HTR-8/SVneo (cell line): ENCODE data around the gene MTMR12.
"Not testable (repeated sequence)": the region's sequence is repeated elsewhere in the genome, so short reads cannot be mapped to it uniquely, and the experiment has no call there.

Experiments used
- DNase-seq: peaks from one replicate; pipeline ENCODE4 v3.0.0; 2011; ENCODE audit warnings: low spot score, mixed read lengths; ENCODE audit not compliant: insufficient read length
- FAIRE-seq: peaks from 2 replicates; lab custom pipeline; 2011; peaks lifted over from hg19 to GRCh38; lab: Jason Lieb, UNC

The MTMR12 gene

DNA sequence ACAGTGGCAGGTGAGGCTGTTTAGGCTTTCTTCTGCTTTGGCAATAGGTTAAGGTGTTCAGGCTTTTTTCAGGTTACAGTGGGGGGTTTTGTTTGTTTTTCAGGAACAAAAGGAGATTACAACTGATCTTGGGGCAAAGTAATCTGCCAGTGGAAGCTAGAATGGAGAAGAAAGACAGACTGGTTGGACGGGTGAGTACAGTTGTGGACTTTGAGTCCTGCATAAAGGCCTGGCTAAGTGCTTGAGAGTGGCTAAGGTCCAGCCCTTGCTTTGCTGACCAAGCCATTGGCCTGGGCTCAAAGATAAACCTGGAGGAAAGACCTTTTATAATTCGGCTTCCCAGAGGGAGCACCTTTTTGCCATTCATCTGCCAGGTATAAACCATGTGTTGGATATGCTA lies 63.1 kb downstream of the MTMR12 start:
- FAIRE-seq (no peak), DNase-seq (no peak)

DNA sequence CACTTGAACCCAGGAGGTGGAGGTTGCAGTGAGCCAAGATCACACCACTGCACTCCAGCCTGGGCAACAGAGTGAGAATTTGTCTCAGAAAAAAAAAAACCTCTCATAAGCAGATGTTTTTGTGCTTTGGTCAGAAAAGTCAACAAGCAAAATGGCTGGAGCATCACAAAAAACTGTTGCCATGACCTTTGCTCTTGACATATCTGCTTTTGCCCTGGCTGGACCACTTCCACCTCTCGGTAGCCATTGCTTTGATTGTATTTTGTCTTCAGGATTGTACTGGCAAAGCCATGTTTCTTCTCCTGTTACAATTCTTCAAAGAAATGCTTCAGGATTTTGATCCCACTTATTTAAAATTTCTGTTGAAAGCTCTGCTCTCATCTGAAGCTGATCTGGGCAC lies 67.0 kb downstream of the MTMR12 start:
- DNase-seq, result no peak
- no peak for FAIRE-seq

DNA sequence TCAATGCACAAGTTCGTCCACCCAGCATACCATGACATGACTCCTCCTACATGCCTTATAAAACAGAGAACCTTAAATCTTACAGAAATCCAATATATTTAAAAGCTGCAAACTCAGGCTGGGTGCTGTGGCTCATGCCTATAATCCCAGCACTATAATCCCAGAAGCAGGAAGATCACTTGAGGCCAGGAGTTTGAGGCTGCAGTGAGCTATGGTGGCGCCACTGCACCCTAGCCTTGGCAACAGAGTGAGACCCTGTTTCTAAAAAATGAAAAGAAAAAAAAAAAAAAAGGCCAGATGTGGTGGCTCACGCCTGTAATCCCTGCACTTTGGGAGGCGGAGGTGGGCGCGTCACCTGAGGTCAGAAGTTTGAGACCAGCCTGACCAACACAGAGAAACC lies 68.7 kb downstream of the MTMR12 start:
- DNase-seq (no peak), FAIRE-seq (no peak)

DNA sequence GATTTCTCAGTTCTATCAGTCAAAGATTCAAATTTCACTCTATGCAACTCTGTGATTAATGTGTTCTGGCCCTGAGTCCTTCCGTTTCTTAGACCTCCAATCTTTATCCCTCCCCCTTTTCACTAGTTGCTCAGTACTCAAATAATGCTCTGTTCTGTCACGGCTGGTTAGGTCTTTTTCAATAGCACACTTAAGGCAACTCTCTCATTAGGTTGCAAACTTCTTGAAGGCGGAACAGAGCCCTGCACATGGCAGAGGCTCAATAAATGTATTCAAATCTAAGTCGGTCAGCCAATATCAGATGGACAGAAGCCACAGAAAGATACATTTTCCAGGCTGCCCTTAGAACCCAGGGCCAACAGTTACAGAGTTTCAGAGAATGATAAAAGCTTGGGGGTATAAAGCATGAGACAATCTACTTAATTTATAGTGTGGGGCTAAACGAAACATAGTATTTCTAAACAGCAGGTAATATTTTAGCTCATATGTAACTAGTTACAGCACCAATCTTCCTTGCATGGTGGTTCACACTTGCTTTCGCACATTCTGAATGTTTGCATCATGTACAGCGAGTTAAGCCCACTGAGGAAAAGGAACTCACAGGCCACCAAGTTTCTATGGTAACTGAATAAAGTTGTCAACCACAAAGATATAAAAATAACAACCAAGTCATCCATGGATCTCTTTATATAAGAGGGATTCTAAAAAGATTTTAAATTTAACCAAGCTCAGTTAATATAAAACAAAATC lies 71.5 kb downstream of the MTMR12 start:
- DNase-seq (no peak), FAIRE-seq (no peak)

DNA sequence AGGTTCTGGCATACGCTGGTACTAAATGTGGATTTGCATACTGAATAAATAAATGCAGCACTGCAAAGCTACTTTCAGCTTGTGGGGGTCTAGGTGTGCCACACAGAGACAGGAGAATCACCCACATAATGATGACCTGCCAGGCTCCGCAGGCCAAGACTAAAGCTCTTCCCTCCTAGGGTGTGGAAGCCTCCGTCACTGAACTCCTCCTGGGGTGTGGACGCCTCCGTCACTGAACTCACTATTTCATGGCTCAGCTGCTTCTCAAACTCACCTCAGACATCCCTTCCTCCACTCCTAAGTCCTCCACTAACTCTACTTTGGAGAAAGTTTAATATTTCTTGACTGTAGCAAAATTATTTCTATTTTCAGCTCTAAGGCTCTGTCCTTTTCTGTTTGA lies 73.4 kb downstream of the MTMR12 start:
- FAIRE-seq, result no peak
- no peak for DNase-seq

DNA sequence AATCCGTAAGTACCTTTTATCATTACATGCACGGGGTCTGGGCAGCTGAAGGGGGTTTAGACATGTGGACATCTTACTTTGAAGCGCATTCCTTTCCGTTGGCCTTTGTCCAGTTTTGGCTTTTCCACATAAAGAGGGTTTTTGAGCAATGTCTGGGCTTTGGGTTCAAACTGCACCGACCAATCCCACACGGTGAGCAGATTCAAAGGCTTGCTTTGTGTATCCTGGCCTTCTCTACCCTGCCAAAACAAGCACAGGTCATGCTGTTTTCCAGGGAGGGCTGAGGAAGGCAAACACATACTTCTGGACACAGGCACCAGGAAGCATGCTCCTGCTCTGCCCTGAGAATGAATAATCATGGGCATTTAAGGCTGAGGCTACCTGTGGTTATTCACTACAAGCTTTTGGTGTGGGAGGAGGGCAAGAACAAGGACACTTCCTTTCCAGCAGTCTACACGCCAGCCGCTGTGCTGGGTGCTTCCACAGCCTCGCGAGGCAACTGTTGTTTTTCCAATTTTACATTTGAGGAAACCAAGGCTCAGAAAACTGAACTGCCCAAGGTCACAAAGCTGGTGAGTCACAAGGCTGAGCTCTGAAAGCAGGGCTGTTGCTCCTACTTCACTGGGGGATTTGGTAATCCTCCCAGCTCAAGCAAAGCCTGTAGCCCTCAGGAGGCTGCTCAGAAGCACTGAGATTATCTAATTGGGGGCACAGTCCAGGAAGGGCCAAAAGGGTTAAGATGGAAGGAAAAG lies 78.9 kb downstream of the MTMR12 start:
- no peak for FAIRE-seq
- DNase-seq, result no peak

DNA sequence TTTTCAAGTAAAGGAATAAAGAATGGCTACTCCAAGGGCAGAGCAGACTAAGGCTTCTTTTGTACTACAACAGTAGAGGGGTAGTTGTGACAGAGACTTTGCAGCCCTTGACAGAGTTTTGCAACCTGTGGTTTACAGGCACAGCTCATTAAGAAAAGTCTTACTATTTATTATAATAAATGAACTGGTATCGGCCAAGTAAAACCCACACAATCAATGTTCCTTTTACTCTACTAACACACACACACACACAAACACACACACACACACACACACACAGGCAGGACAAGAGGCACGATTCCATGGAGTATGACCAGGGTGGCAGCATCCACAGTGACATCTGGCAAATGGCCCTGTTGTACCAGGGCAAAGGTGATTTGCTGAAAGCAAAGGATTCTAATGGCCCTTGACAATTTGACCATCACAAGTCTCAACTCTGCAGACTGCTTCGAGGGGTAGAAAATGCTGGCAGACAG lies 79.5 kb downstream of the MTMR12 start:
- FAIRE-seq, result no peak
- DNase-seq, result no peak

DNA sequence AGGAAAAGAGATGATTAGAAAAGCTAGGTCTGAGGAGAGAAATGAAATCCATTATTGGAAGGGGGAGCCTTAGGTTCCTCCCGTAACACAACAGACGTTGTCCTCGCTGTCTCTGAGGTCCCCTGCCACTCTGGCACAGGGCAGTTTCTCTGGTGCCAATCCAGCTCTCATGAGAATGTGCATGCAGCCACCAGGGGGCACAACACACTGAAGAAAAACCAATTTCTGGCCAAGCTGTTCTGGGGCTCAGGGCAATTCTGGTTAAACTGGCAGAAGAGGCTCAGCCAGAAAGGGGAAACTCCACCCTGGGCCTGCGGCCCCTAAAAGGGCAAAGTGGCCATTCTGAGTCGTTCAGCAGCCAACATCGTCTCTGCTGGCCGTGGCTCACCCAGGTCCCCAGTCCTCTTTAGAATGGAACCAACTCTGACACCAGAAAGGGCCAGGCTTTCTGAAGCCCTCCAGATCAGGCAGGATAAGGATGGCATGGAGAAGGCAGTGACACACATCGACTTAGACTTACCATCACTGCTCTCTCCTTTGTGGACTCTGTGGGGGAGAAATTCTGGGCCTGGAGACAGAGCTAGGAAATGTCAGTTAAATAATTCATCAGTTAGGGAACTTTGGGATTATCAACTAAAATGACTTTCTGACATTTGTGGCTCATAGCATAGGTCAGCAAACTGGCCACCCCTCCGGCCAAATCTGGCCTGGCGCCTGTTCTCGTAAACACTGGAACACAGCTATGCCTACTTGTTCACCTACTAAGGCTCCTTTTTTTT lies 80.1 kb downstream of the MTMR12 start:
- DNase-seq, result peak; percentile 86
- FAIRE-seq, result no peak

DNA sequence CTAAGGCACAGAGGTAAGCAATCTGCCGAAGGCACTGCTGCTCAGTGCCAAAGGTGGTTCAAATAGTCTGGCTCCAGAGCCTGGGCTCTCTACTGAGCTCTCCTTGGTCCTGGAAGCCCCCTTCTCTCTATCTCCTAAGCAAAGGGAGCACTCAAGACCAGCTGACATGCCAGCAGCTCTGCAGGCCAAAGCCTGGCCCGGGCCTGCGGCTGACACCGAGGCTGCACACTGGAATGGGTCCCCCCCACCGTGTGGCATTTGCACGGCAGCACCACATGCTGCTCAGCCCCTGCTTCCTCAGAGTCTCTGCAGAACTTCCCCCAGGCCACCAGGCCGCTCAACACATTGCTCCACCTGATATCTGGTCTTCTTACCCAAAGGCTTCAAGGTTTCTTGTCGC lies 80.8 kb downstream of the MTMR12 start:
- no peak for FAIRE-seq
- no peak for DNase-seq

DNA sequence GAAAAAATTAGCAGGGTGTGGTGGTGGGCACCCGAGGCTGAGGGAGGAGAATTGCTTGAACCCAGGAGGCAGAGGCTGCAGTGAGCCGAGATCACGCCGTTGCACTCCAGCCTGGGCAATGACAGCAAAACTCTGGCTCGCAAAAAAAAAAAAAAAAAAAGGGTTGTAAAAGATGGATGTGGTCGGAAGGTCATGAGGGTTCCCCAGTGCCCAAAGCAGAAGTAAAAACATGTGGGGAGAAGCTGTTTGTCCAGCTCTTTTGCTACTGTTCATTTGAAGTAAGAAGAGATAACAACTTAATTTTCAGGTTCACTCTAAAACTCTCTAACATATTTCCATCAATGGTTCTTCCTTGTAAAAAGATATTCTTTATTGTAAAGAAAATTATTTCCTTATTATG lies 81.5 kb downstream of the MTMR12 start:
- DNase-seq, result no peak
- no peak for FAIRE-seq

DNA sequence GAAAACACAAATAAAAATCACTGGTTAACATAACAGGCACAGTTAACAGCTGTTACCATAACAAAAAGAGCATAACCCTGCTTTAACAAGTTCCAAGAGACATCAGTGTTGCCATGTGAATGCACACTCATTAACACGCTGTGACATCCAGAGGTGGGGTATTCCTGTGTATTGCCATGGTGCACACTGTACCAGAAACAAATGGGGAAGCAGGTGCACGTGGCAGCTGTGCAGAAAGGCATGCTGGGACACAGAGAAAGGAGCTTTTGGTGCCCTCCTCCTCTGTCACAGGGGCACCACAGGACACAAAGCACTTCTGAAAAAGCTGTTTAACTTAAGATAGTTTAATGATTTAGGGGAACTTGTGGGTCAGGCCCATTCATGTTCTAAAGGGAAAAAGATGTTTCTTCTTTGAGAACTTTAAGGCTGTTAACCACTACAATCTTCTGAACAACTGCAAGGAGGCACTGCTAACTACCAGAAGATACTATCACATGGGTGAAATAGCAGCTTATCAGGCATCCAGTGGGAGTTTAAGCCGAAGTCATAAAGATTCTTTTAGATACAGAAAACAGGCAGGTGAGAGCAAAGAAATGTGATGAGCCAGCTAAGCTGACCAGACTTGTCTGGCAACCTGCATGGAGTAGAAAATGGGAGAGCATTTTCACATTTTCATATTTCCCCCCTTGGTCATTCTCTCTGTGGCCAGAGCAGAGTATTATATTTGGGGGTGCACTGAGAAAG lies 82.2 kb downstream of the MTMR12 start:
- no peak for FAIRE-seq
- DNase-seq, result no peak

DNA sequence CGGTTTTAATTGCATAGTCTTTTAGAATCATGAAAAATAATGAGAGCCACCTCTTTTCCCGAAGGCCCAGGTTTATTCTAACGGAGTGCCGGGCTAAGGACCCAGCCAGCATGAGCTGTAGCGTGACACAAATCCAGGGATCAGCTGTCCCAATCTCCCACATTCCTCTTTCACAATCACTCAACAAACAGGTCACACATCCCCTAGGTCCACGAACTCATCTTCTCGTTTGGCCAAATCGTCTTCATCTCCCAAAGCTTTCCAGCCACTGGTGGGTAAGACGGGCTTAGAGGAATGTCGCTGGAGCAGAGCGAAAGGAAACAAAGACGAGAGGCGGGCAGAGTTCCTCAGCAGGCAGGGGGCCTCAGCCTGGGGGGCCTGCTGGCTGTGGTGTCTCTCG lies 83.2 kb downstream of the MTMR12 start:
- FAIRE-seq, result no peak

DNA sequence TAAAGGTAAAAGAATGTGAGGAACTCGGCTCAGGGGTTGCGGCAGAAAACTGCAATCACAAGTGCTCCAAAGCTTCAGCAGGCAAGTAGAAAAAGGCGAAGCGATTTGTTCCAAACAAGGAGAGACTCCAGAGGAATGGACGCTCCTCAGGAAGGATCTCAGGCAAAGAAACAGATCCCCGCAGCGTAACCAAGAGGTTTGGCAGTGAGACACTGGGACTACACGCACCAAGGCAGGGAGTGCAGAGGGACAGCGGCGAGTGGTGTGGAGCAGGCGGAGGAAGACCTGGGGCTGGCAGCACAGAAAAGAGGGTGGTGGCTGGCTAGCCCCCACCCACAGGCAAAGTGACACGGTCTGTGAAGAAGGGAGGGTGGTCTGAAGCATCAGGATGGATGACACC lies 83.9 kb downstream of the MTMR12 start:
- FAIRE-seq, result no peak

More for the DNA sequence above, 83.2 kb downstream of the MTMR12 start:
- no peak for DNase-seq

DNA sequence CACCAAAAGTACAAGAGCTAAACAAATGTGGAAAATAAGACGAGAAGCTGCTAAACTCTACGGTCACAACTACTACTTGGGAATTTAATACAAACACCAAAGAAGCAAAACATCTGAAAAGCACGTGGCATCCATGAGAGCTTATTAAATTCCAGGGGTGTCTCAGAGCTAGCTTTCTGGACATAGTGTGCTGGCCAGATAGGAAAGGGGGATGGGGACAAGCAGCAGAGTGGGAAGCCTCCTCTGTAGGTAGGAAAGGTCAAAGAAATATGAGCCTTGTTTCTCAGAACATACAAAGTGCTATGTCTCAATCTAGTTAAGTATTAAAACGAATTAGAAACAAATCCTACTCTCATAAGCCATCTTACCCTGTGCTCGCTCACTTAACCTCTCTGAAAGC lies 87.3 kb downstream of the MTMR12 start:
- peak; percentile 72 for DNase-seq
- FAIRE-seq, result no peak

More for the DNA sequence above, 83.9 kb downstream of the MTMR12 start:
- no peak for DNase-seq

DNA sequence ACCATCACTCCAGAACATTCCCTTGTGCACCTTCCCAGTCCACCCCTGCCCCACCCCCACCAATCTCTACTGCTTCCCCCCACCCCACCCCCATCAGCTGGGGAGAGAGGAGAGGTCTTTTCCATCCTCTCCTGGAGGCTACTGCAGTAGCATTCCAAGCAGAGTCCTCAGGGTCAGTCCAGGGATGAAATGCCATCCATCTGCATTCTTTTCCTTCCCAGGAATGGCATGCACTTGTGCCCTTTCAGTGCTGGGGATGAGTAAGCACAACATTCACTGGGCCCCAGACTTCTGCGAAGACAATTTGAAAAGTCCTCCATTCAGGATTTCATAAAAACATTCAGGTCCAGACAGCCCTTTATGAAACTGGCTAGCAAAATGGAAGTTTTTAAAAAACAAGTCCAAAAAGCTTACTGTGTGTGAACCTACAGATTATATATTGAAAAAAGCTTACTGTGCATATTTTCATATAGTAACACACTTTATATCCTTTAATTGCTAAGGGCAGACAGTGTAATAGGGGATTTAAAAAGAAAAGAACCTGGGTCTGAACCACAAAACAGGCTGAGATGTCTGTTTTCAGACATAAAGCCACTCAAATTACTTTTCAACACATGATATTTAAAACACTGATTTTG lies 88.6 kb downstream of the MTMR12 start:
- FAIRE-seq, result peak; percentile 97

DNA sequence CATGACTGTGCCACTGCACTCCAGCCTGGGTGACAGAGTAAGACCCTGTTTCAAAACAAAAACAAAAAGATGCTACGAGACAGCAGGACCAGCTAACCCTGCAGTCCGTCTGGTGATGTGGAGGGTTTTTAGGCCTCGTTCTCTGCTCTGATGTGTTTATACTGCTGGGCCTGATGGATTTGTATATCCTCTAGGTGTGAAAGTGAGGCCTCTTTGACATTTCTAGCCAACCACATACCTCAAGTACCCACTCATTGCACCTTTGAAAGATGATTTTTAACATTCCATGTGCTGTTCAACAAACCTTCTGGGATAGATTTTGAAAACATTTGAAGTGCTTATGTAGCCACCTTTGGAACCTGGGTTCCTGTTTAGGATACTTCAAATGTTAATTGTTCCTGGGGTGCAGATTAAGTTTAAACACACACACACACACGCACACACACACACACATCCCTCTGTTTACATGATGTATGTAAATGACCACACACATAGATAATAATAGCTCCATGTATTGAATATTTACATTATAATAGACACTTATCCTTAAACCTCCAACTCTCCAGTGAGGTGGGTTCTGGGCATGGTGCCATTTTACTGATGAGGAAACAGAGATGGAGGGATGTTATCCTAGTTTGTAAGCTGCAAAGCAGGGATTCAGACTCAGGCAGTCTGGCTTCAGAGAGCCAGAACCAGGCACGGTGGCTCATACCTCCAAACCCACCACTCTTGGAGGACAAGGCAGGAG lies 89.8 kb downstream of the MTMR12 start:
- FAIRE-seq (no peak), DNase-seq (no peak)

More for the DNA sequence above, 88.6 kb downstream of the MTMR12 start:
- peak; percentile 98 for DNase-seq

DNA sequence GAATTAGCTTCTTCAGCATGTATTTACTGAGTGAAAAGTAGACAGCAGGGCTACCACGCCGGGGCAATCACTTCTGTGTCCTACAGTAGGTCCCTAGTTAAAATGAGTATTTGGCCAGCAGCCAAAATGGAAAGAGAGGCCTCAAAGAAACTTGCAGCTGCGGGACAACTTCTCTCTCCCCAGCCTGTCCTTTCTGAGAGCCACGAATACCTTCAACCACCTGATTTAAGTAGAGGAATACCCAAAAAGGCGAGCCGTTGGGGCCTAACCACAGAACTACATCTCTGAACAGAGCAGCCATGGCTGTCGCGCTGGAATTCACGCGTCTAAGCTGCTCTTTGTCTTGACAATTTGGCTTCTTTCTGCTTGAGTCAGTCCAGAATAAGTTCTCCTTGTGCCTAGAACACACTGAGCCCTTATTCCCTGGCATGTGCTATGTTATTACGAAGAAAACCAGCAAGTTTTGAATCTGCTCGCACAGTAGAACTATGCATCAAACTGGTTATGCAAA lies 94.8 kb downstream of the MTMR12 start:
- FAIRE-seq, result no peak
- DNase-seq, result no peak

DNA sequence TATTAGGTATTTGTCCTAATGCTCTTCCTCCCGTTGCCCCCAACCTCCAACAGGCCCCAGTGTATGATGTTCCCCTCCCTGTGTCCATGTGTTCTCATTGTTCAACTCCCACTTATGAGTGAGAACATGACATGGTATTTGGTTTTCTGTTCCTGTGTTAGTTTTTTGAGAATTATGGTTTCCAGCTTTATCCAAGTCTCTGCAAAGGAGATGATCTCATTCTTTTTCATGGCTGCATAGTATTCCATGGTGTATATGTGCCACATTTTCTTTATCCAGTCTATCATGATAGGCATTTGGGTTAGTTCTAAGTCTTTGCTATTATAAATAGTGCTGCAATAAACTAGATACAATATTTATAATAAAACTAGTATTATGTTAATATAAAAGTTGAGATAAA lies 98.4 kb downstream of the MTMR12 start:
- not testable (repeated sequence) for FAIRE-seq, DNase-seq

DNA sequence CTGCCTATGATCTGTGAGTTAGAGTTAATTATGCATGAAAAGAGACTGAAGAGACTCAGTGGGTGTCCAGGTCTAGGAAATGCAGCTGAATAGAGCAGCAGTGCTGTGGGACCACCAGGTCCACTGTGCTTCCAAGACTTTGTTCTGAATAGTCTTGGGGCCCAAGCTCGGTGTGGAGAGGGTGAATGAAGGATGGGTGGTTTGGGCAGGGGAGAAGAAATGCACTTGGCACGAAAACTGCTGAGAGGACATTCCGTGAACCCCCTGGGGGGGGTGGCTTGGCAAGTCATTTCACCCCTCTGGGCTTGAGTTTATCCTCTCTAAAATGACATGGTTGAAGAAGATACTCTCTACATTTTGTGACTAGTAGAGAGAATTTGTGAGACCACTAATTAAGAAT lies 102.6 kb downstream of the MTMR12 start:
- FAIRE-seq (no peak), DNase-seq (no peak)
